GM19238 (cell line): ENCODE results near the gene MAP2K1.
"Not testable (repeated sequence)": the region's sequence is repeated elsewhere in the genome, so short reads cannot be mapped to it uniquely, and the experiment has no call there.

ENCODE experiments used
- DNase-seq: peaks from one replicate; pipeline ENCODE4 v3.0.0; 2011; ENCODE audit warnings: low spot score; ENCODE audit not compliant: insufficient read length

MAP2K1 gene

DNA sequence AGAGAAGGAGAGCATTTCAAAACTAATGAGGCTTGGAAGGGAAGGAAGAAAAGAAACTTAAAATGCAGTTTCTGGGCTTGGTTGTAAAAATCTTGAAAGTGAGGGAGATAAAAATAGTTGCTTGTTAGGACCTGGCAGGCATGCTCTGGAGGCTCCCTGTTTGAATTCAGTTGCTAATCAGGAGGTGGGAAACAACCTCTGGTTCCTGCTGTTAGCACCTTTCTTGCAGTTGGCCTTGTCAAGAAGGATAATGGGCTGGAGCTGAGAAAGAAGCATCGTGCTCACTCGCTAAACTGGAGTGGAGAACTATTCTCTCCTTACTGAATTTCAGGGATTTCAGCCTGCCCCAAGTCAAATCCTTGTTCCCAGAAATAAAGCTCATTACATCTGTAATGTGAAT lies 87.4 kb downstream of the MAP2K1 start:
- no peak for DNase-seq

GRCh38 chr15:66474963-66475362 lies 88.3 kb downstream of the MAP2K1 start:
- no peak for DNase-seq

GRCh38 chr15:66476535-66476934 lies 89.8 kb downstream of the MAP2K1 start:
- no peak for DNase-seq

- no peak for DNase-seq
Measured at GRCh38 chr15:66477011-66477410, 90.3 kb downstream of the MAP2K1 start.

DNA sequence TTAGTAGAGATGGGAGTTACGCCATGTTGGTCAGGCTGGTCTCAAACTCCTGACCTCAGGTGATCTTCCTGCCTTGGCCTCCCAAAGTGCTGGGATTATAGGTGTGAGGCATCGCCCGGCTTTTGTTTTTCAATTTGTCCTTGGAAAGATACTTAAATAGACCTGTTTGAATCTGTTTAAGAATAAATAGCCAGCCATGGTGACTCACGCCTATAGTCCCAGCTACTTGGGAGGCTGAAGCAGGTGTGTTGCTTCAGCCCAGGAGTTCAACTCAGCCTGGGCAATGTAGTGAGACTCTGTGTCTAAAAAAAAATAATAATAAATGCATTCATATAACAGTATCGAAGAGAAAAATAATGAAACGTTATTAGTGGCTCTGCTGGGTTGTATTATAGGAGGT lies 93.6 kb downstream of the MAP2K1 start:
- no peak for DNase-seq

GRCh38 chr15:66481107-66481856 lies 94.6 kb downstream of the MAP2K1 start:
- DNase-seq = no peak

- no peak for DNase-seq
Measured at GRCh38 chr15:66482539-66482938, 95.8 kb downstream of the MAP2K1 start.

DNA sequence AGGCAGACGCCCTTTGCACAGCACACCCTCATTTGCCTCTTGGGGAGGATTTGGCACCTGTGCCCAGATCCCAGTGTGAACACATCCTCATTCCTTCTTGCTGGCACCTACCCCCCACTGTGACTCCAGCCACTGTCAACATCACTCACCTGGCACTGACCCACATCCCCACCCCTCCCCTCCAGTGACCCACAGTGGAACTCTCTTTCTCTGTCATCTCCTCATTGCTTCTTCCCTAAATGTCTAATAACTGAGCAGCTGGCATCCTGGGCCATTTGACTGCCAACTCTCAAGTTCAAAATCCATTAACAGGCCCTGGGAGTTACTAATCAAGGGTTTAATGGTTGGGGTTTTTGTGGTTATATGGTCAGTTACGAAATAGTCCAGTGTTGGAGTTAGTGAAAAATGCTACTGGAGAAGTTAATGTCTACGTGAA lies 96.4 kb downstream of the MAP2K1 start:
- DNase-seq = no peak

DNA sequence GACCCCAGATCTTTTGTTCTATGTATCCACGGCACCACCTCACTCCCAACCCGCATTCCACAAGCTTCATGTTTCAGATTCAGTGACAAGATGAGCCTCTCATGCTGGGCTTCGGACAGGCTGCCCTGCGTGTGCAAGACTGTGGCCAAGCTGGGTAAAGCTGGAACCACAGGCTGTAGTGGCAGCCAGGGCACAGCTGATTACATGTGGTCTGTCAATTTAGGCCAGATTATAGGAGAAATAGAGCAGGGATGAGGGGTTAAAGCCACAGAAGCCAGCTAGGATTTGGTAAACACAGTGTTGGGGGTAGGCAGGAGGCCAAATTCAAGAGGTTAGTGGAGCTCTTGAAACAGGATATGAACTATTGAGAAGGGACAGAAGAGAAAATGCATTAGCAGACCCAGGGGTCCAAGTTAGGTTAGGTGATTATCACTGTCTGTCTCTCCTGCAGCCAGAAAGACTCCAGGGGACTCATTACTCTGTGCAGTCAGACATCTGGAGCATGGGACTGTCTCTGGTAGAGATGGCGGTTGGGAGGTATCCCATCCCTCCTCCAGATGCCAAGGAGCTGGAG lies 97.9 kb downstream of the MAP2K1 start:
- no peak for DNase-seq

GRCh38 chr15:66486887-66487286 lies 100.2 kb downstream of the MAP2K1 start:
- no peak for DNase-seq

DNA sequence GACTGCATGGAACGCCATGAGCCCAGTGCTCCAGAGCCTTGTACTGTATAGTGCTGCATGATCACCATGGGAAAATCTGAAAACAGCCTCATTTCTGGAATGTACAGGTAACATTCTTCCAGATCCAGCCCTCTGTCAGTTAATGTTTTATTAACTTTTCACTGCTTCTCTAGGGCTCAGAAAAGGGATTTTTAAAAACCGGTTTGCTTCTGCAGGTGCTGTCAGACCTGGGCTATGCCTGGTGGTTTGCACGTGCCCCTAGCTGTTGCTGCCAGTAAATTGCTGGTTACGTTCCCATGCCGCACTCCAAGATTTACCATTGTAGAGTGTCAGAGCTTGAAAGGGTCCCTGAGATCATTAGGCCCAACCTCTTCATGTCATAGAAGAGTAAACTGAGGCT lies 101.8 kb downstream of the MAP2K1 start:
- DNase-seq = no peak

GRCh38 chr15:66489179-66489791 lies 102.6 kb downstream of the MAP2K1 start:
- DNase-seq = no peak

- DNase-seq = no peak
Measured at GRCh38 chr15:66491846-66492245, 105.1 kb downstream of the MAP2K1 start.

- no peak for DNase-seq
Measured at GRCh38 chr15:66494262-66494661, 107.5 kb downstream of the MAP2K1 start.

DNA sequence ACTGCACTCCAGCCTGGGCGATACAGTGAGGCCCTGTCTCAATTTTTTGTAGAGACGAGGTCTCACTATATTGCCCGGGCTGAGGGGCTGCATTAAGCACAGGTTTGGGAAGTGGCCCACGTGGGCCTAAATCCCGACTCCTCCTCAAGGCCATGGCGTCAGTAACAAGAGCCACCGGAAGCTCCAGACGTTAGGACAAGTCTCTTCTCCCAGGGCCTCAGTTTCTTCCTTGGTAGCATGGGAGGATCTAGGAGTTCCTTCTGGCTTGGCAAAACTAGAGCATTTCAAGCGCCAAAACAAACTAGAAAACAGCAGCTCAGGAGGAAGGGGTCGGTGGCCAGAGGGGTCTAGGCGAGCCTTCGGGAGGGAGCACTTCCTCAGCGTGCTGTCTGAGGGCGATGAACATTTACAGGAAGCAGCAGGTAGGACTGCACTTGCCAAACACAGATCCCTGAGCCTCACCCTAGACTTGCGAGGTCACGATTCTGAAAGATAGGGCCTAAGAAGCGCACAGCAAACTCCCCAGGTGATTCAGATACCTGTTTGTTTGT lies 110.3 kb downstream of the MAP2K1 start:
- no peak for DNase-seq

DNA sequence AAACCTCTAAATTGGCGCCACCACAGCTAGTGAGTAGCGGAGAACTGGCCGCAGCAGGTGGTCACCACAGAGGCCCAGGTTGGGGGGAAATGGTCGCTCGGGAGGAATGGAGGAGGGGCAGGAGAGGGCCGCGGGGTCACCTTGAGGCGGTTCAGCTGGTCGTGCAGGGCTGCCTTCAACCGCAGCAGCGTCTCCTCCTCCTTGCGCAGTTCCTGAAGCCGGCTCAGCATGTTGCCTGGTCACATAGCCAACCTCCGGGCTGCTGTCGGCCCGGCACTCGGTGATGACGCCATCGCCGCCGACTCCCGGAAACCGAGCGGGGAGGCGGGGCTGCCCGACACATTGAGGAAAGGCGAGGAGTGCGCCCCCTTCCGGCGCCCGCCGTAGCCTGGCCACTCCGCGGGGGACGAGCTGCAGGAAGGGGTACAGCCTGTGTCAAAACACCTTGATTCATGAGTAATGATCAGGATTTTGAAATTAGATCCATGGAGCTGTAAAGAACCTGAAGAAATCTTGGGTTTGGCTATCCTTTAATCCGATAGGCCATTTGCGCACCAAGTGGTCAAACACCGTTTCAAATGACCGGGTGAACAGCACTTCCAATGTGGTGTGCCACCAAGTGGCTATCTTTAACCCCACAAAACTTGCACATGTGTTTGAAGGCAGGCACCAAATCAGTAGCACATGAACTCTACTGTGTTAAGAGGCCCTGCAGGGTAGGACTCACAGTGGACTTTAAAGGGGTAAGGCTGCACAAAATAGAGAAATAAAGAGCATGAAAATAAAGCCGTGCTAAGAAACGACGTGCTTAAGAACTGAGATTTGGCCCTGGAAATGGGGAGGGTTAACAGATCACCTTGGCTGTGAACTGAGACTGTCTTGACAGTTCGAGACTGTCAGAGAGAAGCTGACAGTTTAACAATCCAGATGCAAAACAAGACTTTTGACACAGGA lies 111.1 kb downstream of the MAP2K1 start, which contains the start of gene SNAPC5:
SNAPC5 (minus strand) TSS at position 261 of the 954 bp plus-strand sequence; CDS start at position 230, 31 bp downstream.
- DNase-seq = peak; percentile 81

GRCh38 chr15:66498501-66499386 lies 112.0 kb downstream of the MAP2K1 start:
- DNase-seq = no peak

DNA sequence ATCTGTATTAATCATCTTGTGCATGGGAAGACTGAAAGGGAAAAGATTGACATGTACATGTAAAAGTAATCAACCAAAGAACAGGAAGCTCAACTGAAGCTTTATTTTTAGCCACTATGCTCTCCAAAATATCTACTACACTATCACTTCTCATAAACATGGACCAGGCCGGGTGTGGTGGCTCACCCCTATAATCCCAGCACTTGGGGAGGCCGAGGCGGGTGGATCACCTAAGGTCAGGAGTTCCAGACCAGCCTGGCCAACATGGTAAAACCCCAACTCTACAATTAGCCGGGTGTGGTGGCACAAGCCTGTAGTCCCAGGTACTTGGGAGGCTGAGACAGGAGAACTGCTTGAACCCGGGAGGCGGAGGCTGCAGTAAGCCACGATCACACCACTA lies 113.6 kb downstream of the MAP2K1 start:
- DNase-seq = not testable (repeated sequence)

DNA sequence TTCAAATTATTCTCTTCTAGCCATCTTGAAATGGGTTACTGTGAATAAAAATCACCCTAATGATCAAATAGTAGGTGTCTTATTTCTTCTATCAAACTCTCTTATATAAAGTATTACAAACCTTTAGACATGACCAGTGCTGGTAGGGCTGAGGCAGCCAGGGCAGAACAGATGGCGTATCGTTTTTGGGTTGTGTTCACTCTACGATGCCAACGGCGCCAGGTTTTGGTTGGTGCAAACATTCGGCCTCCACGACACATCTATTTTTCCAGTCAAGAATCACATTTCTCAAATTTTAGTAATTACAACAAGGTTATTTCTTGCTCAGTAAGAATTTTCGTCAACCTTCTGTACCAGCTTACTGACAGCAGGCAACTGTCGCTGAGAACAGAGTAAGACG lies 115.8 kb downstream of the MAP2K1 start:
- no peak for DNase-seq

DNA sequence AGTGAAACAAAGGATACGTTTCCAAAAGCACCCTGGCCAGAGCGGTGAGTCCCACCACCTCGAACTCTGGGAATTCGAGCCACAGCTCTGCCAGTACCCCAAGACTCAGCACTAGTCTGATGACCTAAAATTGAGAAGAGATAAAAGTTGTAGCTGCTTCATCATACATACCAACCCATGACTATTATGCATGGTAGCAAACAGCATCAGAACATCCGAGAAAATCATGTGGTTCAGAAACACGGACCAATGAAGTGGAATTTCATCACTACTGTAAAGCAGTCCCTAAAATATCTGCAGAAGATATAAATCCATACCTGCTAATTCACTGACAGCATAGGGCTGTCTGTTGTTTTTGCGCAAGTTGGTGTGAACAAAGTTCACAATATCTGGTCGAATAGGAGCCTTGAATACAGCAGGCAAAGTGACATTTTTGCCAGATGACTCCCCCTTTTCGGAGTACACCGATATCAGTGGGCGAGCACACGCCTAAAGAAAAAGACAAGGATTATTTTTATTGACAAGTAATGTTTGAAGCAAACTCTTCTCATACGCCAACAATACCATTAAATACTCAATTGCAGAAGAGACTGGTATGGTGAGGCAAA lies 116.4 kb downstream of the MAP2K1 start:
- not testable (repeated sequence) for DNase-seq
